Ovary (tissue), 3 donors: Measurements from ENCODE around the gene DMXL1.

Experiments
- POLR2A ChIP-seq: fragments of 450-650 bp; IDR thresholded peaks from one replicate; pipeline ENCODE4 v1.6.1; 2017; ENCODE audit warnings: antibody characterized with exemption, mild to moderate bottlenecking, moderate library complexity
- TF ChIP-seq, protein P1 (sequence below), 3 donors: fragments of 450-650 bp in 2 of 3; fragments of 200-600 bp in 1 of 3; IDR thresholded peaks; one replicate each; pipeline versions ENCODE4 v1.5.1 to v1.8.0; 2016 to 2022; ENCODE audit warnings: antibody characterized with exemption in 3 of 3, mild to moderate bottlenecking in 1 of 3
- donor health status: DM: no; HTN: no; CAD: no.

DNA sequence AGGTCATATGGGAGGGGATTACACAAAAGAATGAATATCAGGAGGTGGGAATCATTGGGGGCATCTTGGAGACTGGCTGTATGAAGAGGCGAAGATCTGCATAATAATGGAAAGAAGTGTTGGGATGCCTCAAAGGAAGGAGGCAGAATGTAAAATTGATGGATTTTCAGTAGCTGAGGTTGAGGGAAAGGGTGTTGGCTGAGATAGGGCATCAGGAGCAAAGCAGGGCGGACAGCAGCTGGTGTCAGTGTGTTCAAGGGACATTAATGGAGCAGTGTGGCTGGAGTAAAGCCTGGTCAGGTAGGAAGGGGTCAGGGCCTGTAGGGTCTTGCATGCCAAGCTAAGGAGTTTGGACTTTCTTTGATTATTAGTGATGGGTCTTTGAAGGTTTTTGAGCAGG lies 219.7 kb downstream of the DMXL1 start:
- no peak for TF ChIP-seq POLR2A
- TF ChIP-seq, protein P1, sequence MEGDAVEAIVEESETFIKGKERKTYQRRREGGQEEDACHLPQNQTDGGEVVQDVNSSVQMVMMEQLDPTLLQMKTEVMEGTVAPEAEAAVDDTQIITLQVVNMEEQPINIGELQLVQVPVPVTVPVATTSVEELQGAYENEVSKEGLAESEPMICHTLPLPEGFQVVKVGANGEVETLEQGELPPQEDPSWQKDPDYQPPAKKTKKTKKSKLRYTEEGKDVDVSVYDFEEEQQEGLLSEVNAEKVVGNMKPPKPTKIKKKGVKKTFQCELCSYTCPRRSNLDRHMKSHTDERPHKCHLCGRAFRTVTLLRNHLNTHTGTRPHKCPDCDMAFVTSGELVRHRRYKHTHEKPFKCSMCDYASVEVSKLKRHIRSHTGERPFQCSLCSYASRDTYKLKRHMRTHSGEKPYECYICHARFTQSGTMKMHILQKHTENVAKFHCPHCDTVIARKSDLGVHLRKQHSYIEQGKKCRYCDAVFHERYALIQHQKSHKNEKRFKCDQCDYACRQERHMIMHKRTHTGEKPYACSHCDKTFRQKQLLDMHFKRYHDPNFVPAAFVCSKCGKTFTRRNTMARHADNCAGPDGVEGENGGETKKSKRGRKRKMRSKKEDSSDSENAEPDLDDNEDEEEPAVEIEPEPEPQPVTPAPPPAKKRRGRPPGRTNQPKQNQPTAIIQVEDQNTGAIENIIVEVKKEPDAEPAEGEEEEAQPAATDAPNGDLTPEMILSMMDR (IDR thresholded peaks at IDR 0.05), result no peak
